OCI-LY3 (cell line): ENCODE measurements around the gene RPP25L.

Experiments used
- H2AFZ ChIP-seq: fragments of 200-600, 300-600 bp; shearing (Covaris generic); 2 replicates; pipeline ENCODE4 v1.6.0; 2014; ENCODE audit warnings: antibody characterized with exemption, low read depth, low read length
- H3K27ac ChIP-seq: fragments of 200-600, 300-600 bp; sonication (generic); 2 replicates; pipeline ENCODE4 v1.5.1; 2014; ENCODE audit warnings: mild to moderate bottlenecking, low read length, moderate library complexity, mixed read lengths
- H3K27me3 ChIP-seq: fragments of 200-600, 300-600 bp; sonication (generic); 2 replicates; pipeline ENCODE4 v1.6.1; 2014; ENCODE audit warnings: low read depth, low read length, mixed read lengths
- H3K36me3 ChIP-seq: fragments of 200-600, 300-600 bp; sonication (generic); replicated peaks from 2 replicates; pipeline ENCODE3; 2014; ENCODE audit warnings: low read depth, low read length, mixed read lengths
- H3K4me1 ChIP-seq: fragments of 300-600, 200-600 bp; sonication (generic); 2 replicates; pipeline ENCODE4 v1.6.1; 2014; ENCODE audit warnings: low read length, mixed read lengths
- H3K4me2 ChIP-seq: fragments of 200-600, 300-600 bp; sonication (generic); 2 replicates; pipeline ENCODE4 v1.6.1; 2014; ENCODE audit warnings: low read length, mixed read lengths
- H3K4me3 ChIP-seq: fragments of 300-600, 200-600 bp; sonication (generic); 2 replicates; pipeline ENCODE4 v1.5.1; 2014; ENCODE audit warnings: antibody characterized with exemption, mild to moderate bottlenecking, low read length, moderate library complexity
- H3K79me2 ChIP-seq: fragments of 300-600, 200-600 bp; shearing (Covaris generic); 2 replicates; pipeline ENCODE4 v1.6.1; 2014; ENCODE audit warnings: mild to moderate bottlenecking, low read length, mixed read lengths
- H3K9ac ChIP-seq: fragments of 300-600, 200-600 bp; shearing (Covaris generic); 2 replicates; pipeline ENCODE4 v1.6.0; 2014; ENCODE audit warnings: mild to moderate bottlenecking, low read length, moderate library complexity
- H3K9me3 ChIP-seq: fragments of 200-600, 300-600 bp; shearing (Covaris generic); 2 replicates; pipeline ENCODE4 v1.6.1; 2014; ENCODE audit warnings: low read length, mixed read lengths; ENCODE audit not compliant: insufficient read depth
- H4K20me1 ChIP-seq: fragments of 200-600, 300-600 bp; sonication (generic); 2 replicates; pipeline ENCODE4 v1.6.1; 2016; ENCODE audit warnings: low read length, mixed read lengths; ENCODE audit not compliant: insufficient read depth
- CTCF ChIP-seq: fragments of 200-600, 300-600 bp; sonication (generic); IDR thresholded peaks from 2 replicates; pipeline ENCODE4 v1.5.1; 2014; ENCODE audit warnings: antibody characterized with exemption, low read length, low read depth
- EZH2phosphoT487 ChIP-seq: fragments of 200-600 bp; shearing (Covaris generic); IDR thresholded peaks from 2 replicates; pipeline ENCODE4 v1.6.1; 2018; ENCODE audit warnings: antibody characterized with exemption, mixed run types, low read depth

Gene RPP25L

DNA sequence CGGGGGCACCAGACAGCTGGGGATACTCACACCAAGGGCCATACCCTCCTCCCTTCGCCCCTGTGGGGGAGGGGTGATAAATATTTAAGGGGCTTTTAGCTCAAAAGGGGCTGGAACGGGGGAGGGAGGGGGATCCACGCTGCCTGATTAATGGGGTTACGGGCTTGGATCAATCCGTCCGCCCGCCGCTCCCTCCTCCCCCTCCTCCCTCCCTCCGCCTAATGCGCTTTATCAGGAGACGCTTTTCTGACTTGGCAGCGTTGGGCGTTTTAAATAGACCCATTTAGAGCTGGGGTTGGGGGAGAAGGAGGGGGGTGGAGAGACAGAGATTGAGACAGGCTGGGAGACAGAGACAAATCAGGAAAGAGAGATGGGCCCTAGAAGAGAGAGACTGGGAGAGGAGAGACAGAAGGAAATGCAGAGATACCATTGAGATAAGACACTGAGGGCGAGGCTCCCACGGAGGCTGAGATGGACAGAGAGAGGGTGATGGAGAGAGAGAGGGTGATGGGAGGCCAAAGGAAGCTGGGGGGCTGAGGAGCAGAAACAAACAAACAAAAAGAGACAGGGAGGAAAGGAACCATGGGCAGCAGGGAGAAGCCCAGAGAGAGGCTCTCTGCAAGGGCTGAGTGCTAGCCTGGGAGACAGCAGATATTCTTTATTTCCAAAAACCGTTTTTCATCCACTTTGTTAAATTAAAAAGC lies 32.6 kb downstream of the RPP25L start:
- Histone ChIP-seq H3K4me1 (peaks cover 16% of the 10 kb centered on the region), H3K27me3 (no peaks in the 10 kb centered on the region), H3K9me3 (no peaks in the 10 kb centered on the region), H2AFZ (no peak overlapping the region), H3K9ac (no peak overlapping the region), H3K36me3 (no peaks in the 10 kb centered on the region), H3K79me2 (no peaks in the 10 kb centered on the region), H3K4me2 (no peak overlapping the region), H3K27ac (no peak overlapping the region), H3K4me3 (no peak overlapping the region), H4K20me1 (no peaks in the 10 kb centered on the region)
- TF ChIP-seq EZH2phosphoT487 (no peak), CTCF (no peak)

GRCh38 chr9:34578241-34579103 lies 33.4 kb downstream of the RPP25L start:
- Histone ChIP-seq H3K4me2 (no peak overlapping the region), H3K27ac (no peak overlapping the region), H3K79me2 (no peaks in the 10 kb centered on the region), H3K9ac (no peak overlapping the region), H3K27me3 (no peaks in the 10 kb centered on the region), H3K4me1 (peaks cover 16% of the 10 kb centered on the region), H4K20me1 (no peaks in the 10 kb centered on the region), H3K4me3 (no peak overlapping the region), H2AFZ (no peak overlapping the region), H3K36me3 (no peaks in the 10 kb centered on the region), H3K9me3 (no peaks in the 10 kb centered on the region)
- TF ChIP-seq EZH2phosphoT487 (no peak), CTCF (no peak)

- Histone ChIP-seq H3K36me3 (no peaks in the 10 kb centered on the region), H2AFZ (no peak overlapping the region), H3K4me1 (peaks cover 16% of the 10 kb centered on the region), H3K27ac (no peak overlapping the region), H3K79me2 (no peaks in the 10 kb centered on the region), H3K27me3 (no peaks in the 10 kb centered on the region), H3K4me3 (no peak overlapping the region), H3K9me3 (no peaks in the 10 kb centered on the region), H3K4me2 (no peak overlapping the region), H3K9ac (no peak overlapping the region), H4K20me1 (no peaks in the 10 kb centered on the region)
- TF ChIP-seq CTCF: no peak
- no peak for TF ChIP-seq EZH2phosphoT487
These were observed 34.3 kb downstream of the RPP25L start for GRCh38 chr9:34577400-34578240.
